GM23338 (cell line): ENCODE measurements around the gene HHAT. TPM values are rescaled to one million over a fixed set of nuclear protein-coding genes. Genes with fewer than 3 reads are reported as not detected.

Experiments used
- ATAC-seq: fragments of 200-7000 bp; cut with Tn5 transposase; 3 replicates; pipeline ENCODE4 v1.9.1; 2020
- DNase-seq: peaks from one replicate; pipeline ENCODE4 v3.0.0-alpha.2; 2015; ENCODE audit warnings: low spot score
- H2AFZ ChIP-seq: fragments of 200-600 bp; sonication (generic); 2 replicates; pipeline ENCODE4 v1.8.0; 2016; ENCODE audit warnings: antibody characterized with exemption, mild to moderate bottlenecking, moderate library complexity
- H3F3A ChIP-seq: fragments of 200-600 bp; sonication (generic); replicated peaks from 2 replicates; pipeline ENCODE4 v1.8.0; 2017; ENCODE audit warnings: antibody characterized with exemption, mixed run types, low read depth
- H3K27ac ChIP-seq: fragments of 200-600 bp; sonication (generic); 2 replicates; pipeline ENCODE4 v1.6.1; 2016; ENCODE audit warnings: low read depth
- H3K27me3 ChIP-seq: fragments of 200-600 bp; sonication (generic); 2 replicates; pipeline ENCODE4 v1.8.0; 2016; ENCODE audit warnings: mild to moderate bottlenecking, mixed run types, moderate library complexity; ENCODE audit not compliant: insufficient read depth
- H3K36me3 ChIP-seq: fragments of 200-600 bp; sonication (generic); 2 replicates; pipeline ENCODE4 v1.8.0; 2016; ENCODE audit warnings: mild to moderate bottlenecking; ENCODE audit not compliant: insufficient read depth
- H3K4me1 ChIP-seq: fragments of 200-600 bp; sonication (generic); 2 replicates; pipeline ENCODE4 v1.8.0; 2016; ENCODE audit warnings: mild to moderate bottlenecking, moderate library complexity; ENCODE audit not compliant: insufficient read depth
- H3K4me2 ChIP-seq: fragments of 200-600 bp; sonication (generic); 2 replicates; pipeline ENCODE4 v1.7.1; 2017; ENCODE audit warnings: mixed run types
- H3K4me3 ChIP-seq: fragments of 200-600 bp; sonication (generic); 2 replicates; pipeline ENCODE4 v1.6.1; 2016; ENCODE audit warnings: mixed run types
- H3K79me2 ChIP-seq: fragments of 200-600 bp; sonication (generic); replicated peaks from 2 replicates; pipeline ENCODE4 v1.8.0; 2017; ENCODE audit warnings: mild to moderate bottlenecking; ENCODE audit not compliant: insufficient read depth
- H3K9me2 ChIP-seq: fragments of 200-600 bp; sonication (generic); 2 replicates; pipeline ENCODE4 v1.8.0; 2017; ENCODE audit not compliant: insufficient read depth
- H4K20me1 ChIP-seq: fragments of 200-600 bp; sonication (generic); replicated peaks from 2 replicates; pipeline ENCODE4 v1.8.0; 2017; ENCODE audit warnings: mild to moderate bottlenecking; ENCODE audit not compliant: insufficient read depth
- H3K27ac Mint-ChIP-seq: 2 replicates; pipeline ENCODE4 v1.8.0; 2020; ENCODE audit warnings: inconsistent platforms, mild to moderate bottlenecking, moderate library complexity, mixed read lengths
- H3K27me3 Mint-ChIP-seq: 3 replicates; pipeline ENCODE4 v1.8.0; 2022; ENCODE audit warnings: low read depth, mild to moderate bottlenecking, moderate library complexity, mixed read lengths, inconsistent platforms; ENCODE audit not compliant: insufficient read depth, poor library complexity
- H3K36me3 Mint-ChIP-seq: 3 replicates; pipeline ENCODE4 v1.8.0; 2021; ENCODE audit warnings: low read depth, mild to moderate bottlenecking, inconsistent platforms, moderate library complexity, mixed read lengths
- H3K4me1 Mint-ChIP-seq: 3 replicates; pipeline ENCODE4 v1.8.0; 2020; ENCODE audit warnings: mild to moderate bottlenecking, inconsistent platforms, mixed read lengths
- H3K4me3 Mint-ChIP-seq: 3 replicates; pipeline ENCODE4 v1.8.0; 2021; ENCODE audit warnings: moderate library complexity, mild to moderate bottlenecking, inconsistent platforms, mixed read lengths
- H3K9me3 Mint-ChIP-seq: 3 replicates; pipeline ENCODE4 v1.8.0; 2020; ENCODE audit warnings: moderate library complexity, mild to moderate bottlenecking, inconsistent platforms, mixed read lengths
- CREB1 ChIP-seq: fragments of 250-450 bp; sonication (Bioruptor Pico); IDR thresholded peaks from 2 replicates; pipeline ENCODE4 v1.5.0; 2020; ENCODE audit warnings: low read depth, mild to moderate bottlenecking, moderate library complexity
- EZH2 ChIP-seq: fragments of 200-600 bp; sonication (generic); IDR thresholded peaks from one replicate; pipeline ENCODE4 v1.8.0; 2017; ENCODE audit warnings: antibody characterized with exemption, mild to moderate bottlenecking, low read depth; ENCODE audit not compliant: unreplicated experiment
- EZH2phosphoT487 ChIP-seq: fragments of 200-600 bp; sonication (generic); IDR thresholded peaks from one replicate; pipeline ENCODE4 v1.8.1; 2018; ENCODE audit warnings: antibody characterized with exemption; ENCODE audit not compliant: unreplicated experiment
- JUNB ChIP-seq: IDR thresholded peaks from one replicate; pipeline ENCODE4 v1.6.1; 2016; ENCODE audit warnings: antibody characterized with exemption; ENCODE audit not compliant: unreplicated experiment
- NANOG ChIP-seq: IDR thresholded peaks from 2 replicates; pipeline ENCODE4 v1.6.1; 2016; ENCODE audit warnings: antibody characterized with exemption, borderline replicate concordance
- POLR2AphosphoS5 ChIP-seq: IDR thresholded peaks from 2 replicates; pipeline ENCODE4 v1.6.1; 2016; ENCODE audit warnings: antibody characterized with exemption, low read depth
- STAT1 ChIP-seq: IDR thresholded peaks from one replicate; pipeline ENCODE4 v1.6.1; 2016; ENCODE audit warnings: antibody characterized with exemption; ENCODE audit not compliant: unreplicated experiment
- ZNF114 ChIP-seq: fragments of 250-450 bp; sonication (Bioruptor Pico); IDR thresholded peaks from 2 replicates; pipeline ENCODE4 v1.5.0; 2020; ENCODE audit warnings: mild to moderate bottlenecking, moderate library complexity
- ZNF331 ChIP-seq: fragments of 250-450 bp; sonication (Bioruptor Pico); IDR thresholded peaks from 2 replicates; pipeline ENCODE4 v1.5.0; 2020; ENCODE audit warnings: low read depth, mild to moderate bottlenecking, moderate library complexity
- polyA plus RNA-seq: library from polyadenylated mRNA; unstranded; fragments of >200 nt; fragmentation: Nextera tagmentation; extraction: Ambion mirVana; gene quantifications from 2 replicates; pipeline ENCODE4 v1.2.1, GENCODE V29; 2016
- total RNA-seq: library from RNA; depleted of rRNA; stranded (reverse); fragments of >200 nt; shearing (Covaris generic); gene quantifications from 2 replicates; pipeline ENCODE4 v1.2.3, GENCODE V29; 2014
- TF ChIP-seq, protein P1 (sequence below): IDR thresholded peaks from one replicate; pipeline ENCODE4 v1.6.1; 2018; ENCODE audit warnings: antibody characterized with exemption; ENCODE audit not compliant: unreplicated experiment
- TF ChIP-seq, protein P2 (sequence below), 2 experiments: fragments of 200-600 bp in 1 of 2; sonication (generic) in 1 of 2; conservative IDR thresholded peaks; 2 replicates each; pipeline versions ENCODE4 v1.5.1 to v1.6.1; 2016 to 2017; ENCODE audit warnings: antibody characterized with exemption in 2 of 2, low read depth in 2 of 2, mild to moderate bottlenecking in 2 of 2, moderate library complexity in 1 of 2
- TF ChIP-seq, protein P3 (sequence below): IDR thresholded peaks from 2 replicates; pipeline ENCODE4 v1.6.1; 2016; ENCODE audit warnings: antibody characterized with exemption

Gene HHAT
- total and polyA plus RNA-seq, 2 experiments from 2014 or later: 0.11 to 0.66 TPM

DNA sequence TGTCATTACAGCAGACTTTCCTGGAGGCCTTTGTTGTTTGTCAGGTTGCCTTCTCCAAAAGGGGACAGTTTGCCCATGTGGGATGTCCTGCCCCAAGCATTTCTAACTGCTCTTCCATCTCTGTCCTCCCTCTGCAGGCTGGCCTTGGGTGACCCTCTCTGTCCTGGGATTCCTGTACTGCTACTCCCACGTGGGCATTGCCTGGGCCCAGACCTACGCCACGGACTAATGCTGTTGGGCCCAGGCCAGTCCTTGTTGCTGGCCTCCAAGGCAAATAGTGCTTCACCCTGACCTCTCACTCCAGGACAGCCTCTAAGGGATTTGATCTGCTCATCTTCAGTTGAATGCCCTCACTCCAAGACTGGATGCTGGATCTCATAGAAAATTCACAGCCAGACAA, 345.4 kb downstream of the HHAT start:
- H2AFZ ChIP-seq: no peak overlapping the region
- no peaks in the 10 kb centered on the region for H4K20me1 ChIP-seq
- Mint-ChIP-seq H3K9me3 (no peaks in the 10 kb centered on the region; the same call in 2 of the 3 replicates), H3K4me3 (no peak overlapping the region), H3K27ac (no peak overlapping the region), H3K36me3 (no peaks in the 10 kb centered on the region), H3K4me1 (no peaks in the 10 kb centered on the region), H3K27me3 (peaks cover 2% of the 10 kb centered on the region)
- H3K79me2 ChIP-seq: no peaks in the 10 kb centered on the region
- no peaks in the 10 kb centered on the region for H3K36me3 ChIP-seq
- no peak overlapping the region for H3K27ac ChIP-seq
- H3F3A ChIP-seq: no peaks in the 10 kb centered on the region
- no peak for DNase-seq
- H3K4me3 ChIP-seq: no peak overlapping the region
- H3K4me2 ChIP-seq: no peak overlapping the region
- H3K9me2 ChIP-seq: no peaks in the 10 kb centered on the region
- TF ChIP-seq CREB1 (CRISPR knock-in tag): no peak
- H3K27me3 ChIP-seq: no peaks in the 10 kb centered on the region
- no peaks in the 10 kb centered on the region for H3K4me1 ChIP-seq
- ATAC-seq: no peak

DNA sequence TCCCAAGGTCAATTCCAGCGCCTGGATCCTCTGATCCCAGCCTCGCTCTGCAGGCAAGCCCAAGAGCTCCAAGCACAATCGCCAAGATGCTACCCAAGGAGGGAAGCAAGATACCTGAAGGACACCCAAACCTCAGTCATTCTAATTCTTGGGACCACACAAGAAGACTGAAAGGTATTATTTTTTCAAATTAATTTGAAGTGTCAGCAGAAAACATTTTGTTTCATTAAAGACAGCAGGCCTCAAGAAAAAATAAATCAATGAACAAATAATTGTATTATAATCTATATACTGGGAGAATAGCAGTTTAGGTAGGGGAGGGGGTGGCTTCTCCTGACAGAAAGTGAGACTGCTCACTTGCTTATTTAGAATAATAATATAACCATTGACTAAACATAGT, 347.8 kb downstream of the HHAT start:
- peaks cover 6% of the 10 kb centered on the region for H3K27me3 Mint-ChIP-seq
- no peaks in the 10 kb centered on the region for H3K4me1 Mint-ChIP-seq
- no peak for ATAC-seq
- H3K27ac Mint-ChIP-seq: no peak overlapping the region
- Histone ChIP-seq H3K4me1 (no peaks in the 10 kb centered on the region), H2AFZ (no peak overlapping the region), H3K27ac (no peak overlapping the region), H3F3A (no peaks in the 10 kb centered on the region), H3K79me2 (no peaks in the 10 kb centered on the region), H3K9me2 (no peaks in the 10 kb centered on the region; the same call in 1 of the 2 replicates), H4K20me1 (no peaks in the 10 kb centered on the region), H3K36me3 (no peaks in the 10 kb centered on the region), H3K4me2 (no peak overlapping the region), H3K4me3 (no peak overlapping the region), H3K27me3 (no peaks in the 10 kb centered on the region)
- H3K36me3 Mint-ChIP-seq: no peaks in the 10 kb centered on the region
- no peak overlapping the region for H3K4me3 Mint-ChIP-seq
- no peaks in the 10 kb centered on the region; the same call in 2 of the 3 replicates for H3K9me3 Mint-ChIP-seq
- DNase-seq: no peak
- TF ChIP-seq, protein P1, sequence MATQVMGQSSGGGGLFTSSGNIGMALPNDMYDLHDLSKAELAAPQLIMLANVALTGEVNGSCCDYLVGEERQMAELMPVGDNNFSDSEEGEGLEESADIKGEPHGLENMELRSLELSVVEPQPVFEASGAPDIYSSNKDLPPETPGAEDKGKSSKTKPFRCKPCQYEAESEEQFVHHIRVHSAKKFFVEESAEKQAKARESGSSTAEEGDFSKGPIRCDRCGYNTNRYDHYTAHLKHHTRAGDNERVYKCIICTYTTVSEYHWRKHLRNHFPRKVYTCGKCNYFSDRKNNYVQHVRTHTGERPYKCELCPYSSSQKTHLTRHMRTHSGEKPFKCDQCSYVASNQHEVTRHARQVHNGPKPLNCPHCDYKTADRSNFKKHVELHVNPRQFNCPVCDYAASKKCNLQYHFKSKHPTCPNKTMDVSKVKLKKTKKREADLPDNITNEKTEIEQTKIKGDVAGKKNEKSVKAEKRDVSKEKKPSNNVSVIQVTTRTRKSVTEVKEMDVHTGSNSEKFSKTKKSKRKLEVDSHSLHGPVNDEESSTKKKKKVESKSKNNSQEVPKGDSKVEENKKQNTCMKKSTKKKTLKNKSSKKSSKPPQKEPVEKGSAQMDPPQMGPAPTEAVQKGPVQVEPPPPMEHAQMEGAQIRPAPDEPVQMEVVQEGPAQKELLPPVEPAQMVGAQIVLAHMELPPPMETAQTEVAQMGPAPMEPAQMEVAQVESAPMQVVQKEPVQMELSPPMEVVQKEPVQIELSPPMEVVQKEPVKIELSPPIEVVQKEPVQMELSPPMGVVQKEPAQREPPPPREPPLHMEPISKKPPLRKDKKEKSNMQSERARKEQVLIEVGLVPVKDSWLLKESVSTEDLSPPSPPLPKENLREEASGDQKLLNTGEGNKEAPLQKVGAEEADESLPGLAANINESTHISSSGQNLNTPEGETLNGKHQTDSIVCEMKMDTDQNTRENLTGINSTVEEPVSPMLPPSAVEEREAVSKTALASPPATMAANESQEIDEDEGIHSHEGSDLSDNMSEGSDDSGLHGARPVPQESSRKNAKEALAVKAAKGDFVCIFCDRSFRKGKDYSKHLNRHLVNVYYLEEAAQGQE: no peak
- TF ChIP-seq NANOG (no peak), JUNB (no peak), EZH2phosphoT487 (no peak), ZNF114 (CRISPR knock-in tag) (no peak), EZH2 (no peak), CREB1 (CRISPR knock-in tag) (no peak), POLR2AphosphoS5 (no peak), ZNF331 (CRISPR knock-in tag) (no peak), STAT1 (no peak)
- TF ChIP-seq, protein P2, sequence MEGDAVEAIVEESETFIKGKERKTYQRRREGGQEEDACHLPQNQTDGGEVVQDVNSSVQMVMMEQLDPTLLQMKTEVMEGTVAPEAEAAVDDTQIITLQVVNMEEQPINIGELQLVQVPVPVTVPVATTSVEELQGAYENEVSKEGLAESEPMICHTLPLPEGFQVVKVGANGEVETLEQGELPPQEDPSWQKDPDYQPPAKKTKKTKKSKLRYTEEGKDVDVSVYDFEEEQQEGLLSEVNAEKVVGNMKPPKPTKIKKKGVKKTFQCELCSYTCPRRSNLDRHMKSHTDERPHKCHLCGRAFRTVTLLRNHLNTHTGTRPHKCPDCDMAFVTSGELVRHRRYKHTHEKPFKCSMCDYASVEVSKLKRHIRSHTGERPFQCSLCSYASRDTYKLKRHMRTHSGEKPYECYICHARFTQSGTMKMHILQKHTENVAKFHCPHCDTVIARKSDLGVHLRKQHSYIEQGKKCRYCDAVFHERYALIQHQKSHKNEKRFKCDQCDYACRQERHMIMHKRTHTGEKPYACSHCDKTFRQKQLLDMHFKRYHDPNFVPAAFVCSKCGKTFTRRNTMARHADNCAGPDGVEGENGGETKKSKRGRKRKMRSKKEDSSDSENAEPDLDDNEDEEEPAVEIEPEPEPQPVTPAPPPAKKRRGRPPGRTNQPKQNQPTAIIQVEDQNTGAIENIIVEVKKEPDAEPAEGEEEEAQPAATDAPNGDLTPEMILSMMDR (conservative IDR thresholded peaks at IDR 0.05; ENCODE audit: low read depth in 2 of 2): no peak
- TF ChIP-seq, protein P3, sequence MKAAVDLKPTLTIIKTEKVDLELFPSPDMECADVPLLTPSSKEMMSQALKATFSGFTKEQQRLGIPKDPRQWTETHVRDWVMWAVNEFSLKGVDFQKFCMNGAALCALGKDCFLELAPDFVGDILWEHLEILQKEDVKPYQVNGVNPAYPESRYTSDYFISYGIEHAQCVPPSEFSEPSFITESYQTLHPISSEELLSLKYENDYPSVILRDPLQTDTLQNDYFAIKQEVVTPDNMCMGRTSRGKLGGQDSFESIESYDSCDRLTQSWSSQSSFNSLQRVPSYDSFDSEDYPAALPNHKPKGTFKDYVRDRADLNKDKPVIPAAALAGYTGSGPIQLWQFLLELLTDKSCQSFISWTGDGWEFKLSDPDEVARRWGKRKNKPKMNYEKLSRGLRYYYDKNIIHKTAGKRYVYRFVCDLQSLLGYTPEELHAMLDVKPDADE: no peak
